ENCODE results near the gene ARF6. TPM values are rescaled to one million over a fixed set of nuclear protein-coding genes. Genes with fewer than 3 reads are reported as not detected.
"Not testable (repeated sequence)": the region's sequence is repeated elsewhere in the genome, so short reads cannot be mapped to it uniquely, and the experiment has no call there.

The ARF6 gene
- total and polyA plus RNA-seq, 10 of the 15 experiments (the other 5 are each of a cell fraction or from before 2014, with no cell fraction given), result 46.8 to 128 (median 71.9) TPM

DNA sequence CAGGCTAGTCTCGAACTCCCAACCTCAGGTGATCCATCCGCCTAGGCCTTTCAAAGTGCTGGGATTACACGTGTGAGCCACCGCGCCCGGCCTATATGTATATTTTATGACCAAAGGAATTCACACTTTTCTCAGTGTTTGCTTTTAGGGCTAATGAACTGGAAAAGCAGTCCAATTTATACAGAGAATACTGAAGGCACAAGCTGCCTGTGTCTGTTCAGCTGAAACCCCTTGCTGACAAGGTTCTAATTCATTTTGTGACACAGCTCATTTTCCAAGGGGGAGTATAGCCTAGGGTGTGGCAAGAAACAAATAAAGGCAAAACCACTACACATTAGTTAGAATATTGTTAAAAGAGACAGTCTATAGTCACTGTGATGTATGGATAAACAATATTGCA, 22.0 kb upstream of the ARF6 start (continued):
- TF ChIP-seq, protein P1, sequence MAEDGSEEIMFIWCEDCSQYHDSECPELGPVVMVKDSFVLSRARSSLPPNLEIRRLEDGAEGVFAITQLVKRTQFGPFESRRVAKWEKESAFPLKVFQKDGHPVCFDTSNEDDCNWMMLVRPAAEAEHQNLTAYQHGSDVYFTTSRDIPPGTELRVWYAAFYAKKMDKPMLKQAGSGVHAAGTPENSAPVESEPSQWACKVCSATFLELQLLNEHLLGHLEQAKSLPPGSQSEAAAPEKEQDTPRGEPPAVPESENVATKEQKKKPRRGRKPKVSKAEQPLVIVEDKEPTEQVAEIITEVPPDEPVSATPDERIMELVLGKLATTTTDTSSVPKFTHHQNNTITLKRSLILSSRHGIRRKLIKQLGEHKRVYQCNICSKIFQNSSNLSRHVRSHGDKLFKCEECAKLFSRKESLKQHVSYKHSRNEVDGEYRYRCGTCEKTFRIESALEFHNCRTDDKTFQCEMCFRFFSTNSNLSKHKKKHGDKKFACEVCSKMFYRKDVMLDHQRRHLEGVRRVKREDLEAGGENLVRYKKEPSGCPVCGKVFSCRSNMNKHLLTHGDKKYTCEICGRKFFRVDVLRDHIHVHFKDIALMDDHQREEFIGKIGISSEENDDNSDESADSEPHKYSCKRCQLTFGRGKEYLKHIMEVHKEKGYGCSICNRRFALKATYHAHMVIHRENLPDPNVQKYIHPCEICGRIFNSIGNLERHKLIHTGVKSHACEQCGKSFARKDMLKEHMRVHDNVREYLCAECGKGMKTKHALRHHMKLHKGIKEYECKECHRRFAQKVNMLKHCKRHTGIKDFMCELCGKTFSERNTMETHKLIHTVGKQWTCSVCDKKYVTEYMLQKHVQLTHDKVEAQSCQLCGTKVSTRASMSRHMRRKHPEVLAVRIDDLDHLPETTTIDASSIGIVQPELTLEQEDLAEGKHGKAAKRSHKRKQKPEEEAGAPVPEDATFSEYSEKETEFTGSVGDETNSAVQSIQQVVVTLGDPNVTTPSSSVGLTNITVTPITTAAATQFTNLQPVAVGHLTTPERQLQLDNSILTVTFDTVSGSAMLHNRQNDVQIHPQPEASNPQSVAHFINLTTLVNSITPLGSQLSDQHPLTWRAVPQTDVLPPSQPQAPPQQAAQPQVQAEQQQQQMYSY (CRISPR knock-in tag; IDR thresholded peaks at IDR 0.05), result no peak
- TF ChIP-seq EP300 (IDR thresholded peaks at IDR 0.05; ENCODE audit: borderline replicate concordance in 1 of 2, control insufficient read depth in 1 of 2, low read depth in 2 of 2, low read length in 2 of 2) (no peak), PBX3 (IDR thresholded peaks at IDR 0.05; ENCODE audit: insufficient replicate concordance, low read depth, low read length) (no peak), RAD51 (IDR thresholded peaks at IDR 0.05) (no peak), RUNX3 (IDR thresholded peaks at IDR 0.05; ENCODE audit: low read length) (no peak)
- TF ChIP-seq, protein P2, sequence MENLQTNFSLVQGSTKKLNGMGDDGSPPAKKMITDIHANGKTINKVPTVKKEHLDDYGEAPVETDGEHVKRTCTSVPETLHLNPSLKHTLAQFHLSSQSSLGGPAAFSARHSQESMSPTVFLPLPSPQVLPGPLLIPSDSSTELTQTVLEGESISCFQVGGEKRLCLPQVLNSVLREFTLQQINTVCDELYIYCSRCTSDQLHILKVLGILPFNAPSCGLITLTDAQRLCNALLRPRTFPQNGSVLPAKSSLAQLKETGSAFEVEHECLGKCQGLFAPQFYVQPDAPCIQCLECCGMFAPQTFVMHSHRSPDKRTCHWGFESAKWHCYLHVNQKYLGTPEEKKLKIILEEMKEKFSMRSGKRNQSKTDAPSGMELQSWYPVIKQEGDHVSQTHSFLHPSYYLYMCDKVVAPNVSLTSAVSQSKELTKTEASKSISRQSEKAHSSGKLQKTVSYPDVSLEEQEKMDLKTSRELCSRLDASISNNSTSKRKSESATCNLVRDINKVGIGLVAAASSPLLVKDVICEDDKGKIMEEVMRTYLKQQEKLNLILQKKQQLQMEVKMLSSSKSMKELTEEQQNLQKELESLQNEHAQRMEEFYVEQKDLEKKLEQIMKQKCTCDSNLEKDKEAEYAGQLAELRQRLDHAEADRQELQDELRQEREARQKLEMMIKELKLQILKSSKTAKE (IDR thresholded peaks at IDR 0.05; ENCODE audit: low read depth, poor library complexity, severe bottlenecking), result no peak
- TF ChIP-seq, protein P3, sequence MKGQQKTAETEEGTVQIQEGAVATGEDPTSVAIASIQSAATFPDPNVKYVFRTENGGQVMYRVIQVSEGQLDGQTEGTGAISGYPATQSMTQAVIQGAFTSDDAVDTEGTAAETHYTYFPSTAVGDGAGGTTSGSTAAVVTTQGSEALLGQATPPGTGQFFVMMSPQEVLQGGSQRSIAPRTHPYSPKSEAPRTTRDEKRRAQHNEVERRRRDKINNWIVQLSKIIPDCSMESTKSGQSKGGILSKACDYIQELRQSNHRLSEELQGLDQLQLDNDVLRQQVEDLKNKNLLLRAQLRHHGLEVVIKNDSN (IDR thresholded peaks at IDR 0.05; ENCODE audit: borderline replicate concordance, extremely low read length, insufficient read depth, low read depth, low read length), result no peak

DNA sequence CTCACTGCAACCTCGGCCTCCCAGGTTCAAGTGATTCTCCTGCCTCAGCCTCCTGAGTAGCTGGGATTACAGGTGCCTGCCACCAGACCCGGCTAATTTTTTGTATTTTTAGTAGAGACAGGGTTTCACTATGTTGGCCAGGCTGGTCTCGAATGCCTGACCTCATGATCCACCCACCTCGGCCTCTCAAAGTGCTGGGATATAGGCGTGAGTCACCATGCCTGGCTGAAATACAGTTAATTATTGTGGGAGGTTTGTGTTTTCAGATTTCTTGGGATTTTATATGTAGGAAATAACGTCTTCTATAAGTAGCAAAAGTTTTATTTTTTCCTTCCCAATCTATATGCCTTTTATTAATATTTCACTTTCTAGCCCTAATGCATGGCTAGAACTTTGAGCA, 19.3 kb upstream of the ARF6 start:
- WGBS (ENCODE audit: insufficient coverage, insufficient replicate concordance, low lambda C conversion rate, missing lambda C conversion rate), result 84% methylated on average over 6 of the region's 6 CpGs
- H2AFZ ChIP-seq (ENCODE audit: control insufficient read depth, low read depth, low read length); H3K27ac ChIP-seq (ENCODE audit: control insufficient read depth, insufficient read depth); H3K36me3 ChIP-seq (ENCODE audit: control insufficient read depth in 2 of 2, insufficient read depth in 2 of 2, low read length in 1 of 2); FAIRE-seq; SMC1A ChIA-PET (ENCODE audit: uncharacterized antibody, unreplicated experiment); in situ Hi-C loops (cut with MboI); H3K9me3 ChIP-seq (replicated peaks; ENCODE audit: control insufficient read depth, insufficient read depth, low read length); intact Hi-C loops (cut with micrococcal nuclease; ENCODE audit: unreplicated experiment); BruUV-seq (replicated peaks); H3K4me3 ChIP-seq; ATAC-seq; H3K79me2 ChIP-seq (ENCODE audit: control insufficient read depth, insufficient read depth, low read length); H3K4me2 ChIP-seq (ENCODE audit: control insufficient read depth, insufficient read depth); RAD21 ChIA-PET (ENCODE audit: unreplicated experiment); H3K9ac ChIP-seq (ENCODE audit: control insufficient read depth, insufficient read depth, low read length); DNase-seq (ENCODE audit: low read depth, low spot score); H4K20me1 ChIP-seq (ENCODE audit: control insufficient read depth, insufficient read depth); H3K27me3 ChIP-seq (replicated peaks in 1 of 2; ENCODE audit: control insufficient read depth in 2 of 2, insufficient read depth in 2 of 2, low read length in 1 of 2): not testable (repeated sequence)
- POLR2A ChIA-PET, result interaction anchor here (0.7 to 0.8 kb wide), 2 partner anchors 15 to 33 kb away, joined by 3 read pairs; no protein-coding TSS in a partner anchor
- CTCF ChIA-PET, result interaction anchor here (13.8 kb wide), 1 partner anchor 228 kb away, joined by 243 read pairs; no protein-coding TSS in a partner anchor
- peaks cover 20% of the 10 kb centered on the region for H3K4me1 ChIP-seq (ENCODE audit: control insufficient read depth, insufficient read depth, low read length)
